ENCODE results near the gene CYBA. TPM values are rescaled to one million over a fixed set of nuclear protein-coding genes. Genes with fewer than 3 reads are reported as not detected.

The CYBA gene
- total RNA-seq, 2 experiments from 2014 or later, result 227 to 229 TPM

- ChIA-PET CTCF (interaction anchor here (1.5 kb wide), 1 partner anchor 12 kb away, joined by 5 read pairs; no protein-coding TSS in a partner anchor), POLR2A (no interaction called here)
Observed at GRCh38 chr16:88672776-88673175, 21.9 kb upstream of the CYBA start.

GRCh38 chr16:88671806-88672205 is 21.0 kb upstream of the CYBA start:
- POLR2A ChIA-PET, result interaction anchor here (0.6 kb wide), 1 partner anchor 20 kb away, joined by 3 read pairs; no protein-coding TSS in a partner anchor

GRCh38 chr16:88669980-88670379 is 19.1 kb upstream of the CYBA start:
- CTCF ChIA-PET, result interaction anchor here (2.6 kb wide), 1 partner anchor 11 kb away, joined by 12 read pairs; no protein-coding TSS in a partner anchor
- POLR2A ChIA-PET, result interaction anchor here (0.6 kb wide), 1 partner anchor 1174 kb away, joined by 3 read pairs; no protein-coding TSS in a partner anchor

More at GRCh38 chr16:88671806-88672205, 21.0 kb upstream of the CYBA start:
- CTCF ChIA-PET, result interaction anchor here (1.5 to 2.6 kb wide), 2 partner anchors 9 to 13 kb away, joined by 5 to 12 read pairs; no protein-coding TSS in a partner anchor

GRCh38 chr16:88669493-88669892 is 18.6 kb upstream of the CYBA start:
- CTCF ChIA-PET, result interaction anchor here (2.6 kb wide), 1 partner anchor 12 kb away, joined by 12 read pairs; no protein-coding TSS in a partner anchor

GRCh38 chr16:88667461-88667860 is 16.6 kb upstream of the CYBA start:
- ChIA-PET CTCF (interaction anchor here (0.6 kb wide), 1 partner anchor 1118 kb away, joined by 3 read pairs; no protein-coding TSS in a partner anchor), POLR2A (no interaction called here)

More at GRCh38 chr16:88669493-88669892, 18.6 kb upstream of the CYBA start:
- POLR2A ChIA-PET, result interaction anchor here (0.6 kb wide), 1 partner anchor 1175 kb away, joined by 3 read pairs; no protein-coding TSS in a partner anchor

- ChIA-PET POLR2A (no interaction called here), CTCF (interaction anchor here (1.0 to 1.8 kb wide), 3 partner anchors 12 to 105 kb away, joined by 4 to 7 read pairs (median 4); no protein-coding TSS in a partner anchor)
Observed at GRCh38 chr16:88665570-88665969, 14.7 kb upstream of the CYBA start.

GRCh38 chr16:88665148-88665547 is 14.3 kb upstream of the CYBA start:
- ChIA-PET POLR2A (no interaction called here), CTCF (interaction anchor here (1.0 to 1.8 kb wide), 4 partner anchors 12 to 104 kb away, joined by 3 to 7 read pairs (median 4); no protein-coding TSS in a partner anchor)

GRCh38 chr16:88662843-88663606 is 12.2 kb upstream of the CYBA start, which contains the start of gene MVD:
MVD (minus strand) TSS chr16:88663091; CDS start chr16:88663080, 11 bp downstream.
- CTCF ChIA-PET, result interaction anchor here (1.0 to 1.4 kb wide), 5 partner anchors 20 to 74 kb away, joined by 3 to 9 read pairs (median 4); partner anchors contain the start of gene IL17C
- POLR2A ChIA-PET, result interaction anchor here (0.6 to 1.4 kb wide), 6 partner anchors 24 to 119 kb away, joined by 3 to 4 read pairs (median 4); no protein-coding TSS in a partner anchor

- POLR2A ChIA-PET, result interaction anchor here (0.7 to 1.4 kb wide), 4 partner anchors 25 to 119 kb away, joined by 3 to 4 read pairs (median 4); no protein-coding TSS in a partner anchor
- CTCF ChIA-PET, result interaction anchor here (1.0 to 1.4 kb wide), 5 partner anchors 21 to 42 kb away, joined by 3 to 9 read pairs (median 3); partner anchors contain the start of gene IL17C
Observed at GRCh38 chr16:88662222-88662842, 11.5 kb upstream of the CYBA start.

- CTCF ChIA-PET, result interaction anchor here (0.7 to 1.1 kb wide), 2 partner anchors 28 to 42 kb away, joined by 3 read pairs; no protein-coding TSS in a partner anchor
- POLR2A ChIA-PET, result no interaction called here
Observed at GRCh38 chr16:88661468-88661867, 10.6 kb upstream of the CYBA start.

GRCh38 chr16:88659160-88659559 is 8.3 kb upstream of the CYBA start:
- CTCF ChIA-PET, result no interaction called here
- POLR2A ChIA-PET, result no interaction called here

GRCh38 chr16:88658714-88659113 is 7.9 kb upstream of the CYBA start:
- POLR2A ChIA-PET, result interaction anchor here (0.5 kb wide), 1 partner anchor 144 kb away, joined by 5 read pairs; no protein-coding TSS in a partner anchor

GRCh38 chr16:88657371-88657770 is 6.5 kb upstream of the CYBA start:
- ChIA-PET POLR2A (interaction anchor here (0.5 kb wide), 1 partner anchor 514 kb away, joined by 3 read pairs; the partner anchor contains the start of gene CDH15), CTCF (interaction anchor here (1.2 kb wide), 1 partner anchor 22 kb away, joined by 3 read pairs; no protein-coding TSS in a partner anchor)

More at GRCh38 chr16:88658714-88659113, 7.9 kb upstream of the CYBA start:
- CTCF ChIA-PET, result no interaction called here

- ChIA-PET POLR2A (no interaction called here), CTCF (interaction anchor here (1.2 kb wide), 1 partner anchor 21 kb away, joined by 3 read pairs; no protein-coding TSS in a partner anchor)
Observed at GRCh38 chr16:88656291-88656980, 5.6 kb upstream of the CYBA start.

GRCh38 chr16:88655733-88656281 is 5.0 kb upstream of the CYBA start:
- POLR2A ChIA-PET, result no interaction called here
- CTCF ChIA-PET, result no interaction called here

GRCh38 chr16:88655053-88655732 is 4.3 kb upstream of the CYBA start:
- ChIA-PET CTCF (no interaction called here), POLR2A (no interaction called here)

GRCh38 chr16:88654363-88655052 is 3.7 kb upstream of the CYBA start:
- CTCF ChIA-PET, result no interaction called here
- POLR2A ChIA-PET, result no interaction called here
